H1 (cell line): ENCODE data around the gene NBDY. TPM values are rescaled to one million over a fixed set of nuclear protein-coding genes. Genes with fewer than 3 reads are reported as not detected.

Experiments
- CTCF ChIA-PET: fragments of 300-600 bp; sonication (Branson Sonifier 250); formaldehyde crosslinking; loops from one replicate; lab custom pipeline; 2021; ENCODE audit not compliant: partially characterized antibody; lab: Charles Lee
- POLR2A ChIA-PET: fragments of 300-600 bp; sonication (Branson Sonifier 250); formaldehyde crosslinking; loops from one replicate; lab custom pipeline; 2021; ENCODE audit warnings: inconsistent platforms; ENCODE audit not compliant: partially characterized antibody; lab: Charles Lee
- DNase-seq, 2 experiments: peaks; one replicate each; pipeline versions ENCODE4 v3.0.0 to v3.0.0-alpha.2; 2010 to 2022; ENCODE audit warnings: low spot score in 2 of 2, low read depth in 1 of 2, mixed read lengths in 1 of 2
- FAIRE-seq: peaks from 2 replicates; lab custom pipeline; 2011; peaks lifted over from hg19 to GRCh38; lab: Jason Lieb, UNC
- H2AFZ ChIP-seq: 2 replicates; pipeline ENCODE4 v1.8.1; 2012; ENCODE audit warnings: low read length, inconsistent platforms
- H2AK5ac ChIP-seq: 2 replicates; pipeline ENCODE4 v1.6.1; 2013; ENCODE audit warnings: low read depth, low read length
- H2BK120ac ChIP-seq: replicated peaks from 2 replicates; pipeline ENCODE3; 2013; ENCODE audit warnings: low read depth, low read length, inconsistent platforms
- H2BK12ac ChIP-seq: 2 replicates; pipeline ENCODE4 v1.6.1; 2013; ENCODE audit warnings: low read depth, low read length
- H2BK15ac ChIP-seq: 2 replicates; pipeline ENCODE4 v1.6.1; 2013; ENCODE audit warnings: low read length
- H2BK20ac ChIP-seq: 2 replicates; pipeline ENCODE4 v1.6.1; 2013; ENCODE audit warnings: low read length
- H2BK5ac ChIP-seq: 2 replicates; pipeline ENCODE4 v1.6.1; 2013; ENCODE audit warnings: low read depth, low read length
- H3K14ac ChIP-seq: 2 replicates; pipeline ENCODE4 v1.6.1; 2013; ENCODE audit warnings: inconsistent platforms; ENCODE audit not compliant: insufficient read length
- H3K18ac ChIP-seq: 2 replicates; pipeline ENCODE4 v1.6.1; 2013; ENCODE audit warnings: low read length; ENCODE audit errors: extremely low read depth
- H3K23ac ChIP-seq: 2 replicates; pipeline ENCODE4 v1.6.1; 2013; ENCODE audit warnings: inconsistent platforms; ENCODE audit not compliant: insufficient read length
- H3K23me2 ChIP-seq: 2 replicates; pipeline ENCODE4 v1.6.1; 2013; ENCODE audit warnings: low read depth, low read length
- H3K27ac ChIP-seq: 2 replicates; pipeline ENCODE4 v1.6.1; 2011; ENCODE audit warnings: low read depth, low read length, inconsistent platforms
- H3K27me3 ChIP-seq, 4 experiments: replicated peaks in 1 of 4; 1 replicate in 1 of 4; 2 replicates in 3 of 4; pipeline versions ENCODE4 v1.6.1 to v1.8.1; 2011 to 2013; ENCODE audit warnings: low read length in 3 of 4, mild to moderate bottlenecking in 3 of 4, inconsistent platforms in 2 of 4, mixed read lengths in 2 of 4, moderate library complexity in 1 of 4; ENCODE audit not compliant: control insufficient read depth in 3 of 4, insufficient read depth in 3 of 4; ENCODE audit errors: extremely low read depth in 1 of 4
- H3K36me3 ChIP-seq, 4 experiments: 2 replicates each; pipeline versions ENCODE4 v1.6.1 to v1.8.1; 2011 to 2013; ENCODE audit warnings: mild to moderate bottlenecking in 4 of 4, low read length in 3 of 4, moderate library complexity in 2 of 4, control low read depth in 1 of 4, inconsistent platforms in 1 of 4; ENCODE audit not compliant: insufficient read depth in 4 of 4, control insufficient read depth in 2 of 4
- H3K4ac ChIP-seq: replicated peaks from 2 replicates; pipeline ENCODE3; 2013; ENCODE audit warnings: low read length, low read depth, mixed read lengths, inconsistent platforms; ENCODE audit not compliant: insufficient read length
- H3K4me1 ChIP-seq, 4 experiments: replicated peaks in 1 of 4; 1 replicate in 1 of 4; 2 replicates in 3 of 4; pipeline versions ENCODE4 v1.6.1 to v1.8.1; 2011 to 2013; ENCODE audit warnings: low read length in 3 of 4, inconsistent platforms in 2 of 4, mixed read lengths in 1 of 4; ENCODE audit not compliant: insufficient read depth in 4 of 4, control insufficient read depth in 3 of 4
- H3K4me2 ChIP-seq, 2 experiments: 2 replicates each; pipeline versions ENCODE4 v1.6.1 to v1.8.1; 2011 to 2013; ENCODE audit warnings: low read depth in 2 of 2, low read length in 2 of 2, control low read depth in 1 of 2, inconsistent platforms in 1 of 2, mild to moderate bottlenecking in 1 of 2; ENCODE audit not compliant: insufficient read depth in 1 of 2
- H3K4me3 ChIP-seq, 4 experiments: fragments of 200-600, 300-600 bp in 1 of 4; sonication (generic), shearing (Covaris generic), sonication (Bioruptor Twin) in 1 of 4; 2 replicates each; pipeline versions ENCODE4 v1.5.1 to v1.8.1; 2011 to 2016; ENCODE audit warnings: low read length in 4 of 4, low read depth in 3 of 4, control low read depth in 2 of 4, inconsistent platforms in 2 of 4, mild to moderate bottlenecking in 2 of 4, mixed read lengths in 1 of 4, moderate library complexity in 1 of 4; ENCODE audit not compliant: insufficient read depth in 2 of 4; ENCODE audit errors: extremely low read depth in 1 of 4
- H3K56ac ChIP-seq: replicated peaks from 2 replicates; pipeline ENCODE3; 2013; ENCODE audit warnings: low read depth, mild to moderate bottlenecking, mixed read lengths, low read length, inconsistent platforms; ENCODE audit not compliant: insufficient read length
- H3K79me1 ChIP-seq: 2 replicates; pipeline ENCODE4 v1.6.1; 2013; ENCODE audit warnings: low read depth, low read length, control low read depth
- H3K79me2 ChIP-seq, 2 experiments: 2 replicates each; pipeline versions ENCODE4 v1.6.1 to v1.8.1; 2012 to 2013; ENCODE audit warnings: low read length in 2 of 2, mild to moderate bottlenecking in 2 of 2, inconsistent platforms in 1 of 2; ENCODE audit not compliant: insufficient read depth in 2 of 2, control insufficient read depth in 1 of 2
- H3K9ac ChIP-seq, 4 experiments: replicated peaks in 1 of 4; 1 replicate in 1 of 4; 2 replicates in 3 of 4; pipeline versions ENCODE4 v1.6.1 to v1.8.1; 2011 to 2013; ENCODE audit warnings: low read depth in 3 of 4, low read length in 3 of 4, control low read depth in 2 of 4, mild to moderate bottlenecking in 2 of 4, moderate library complexity in 2 of 4, inconsistent platforms in 1 of 4; ENCODE audit errors: extremely low read depth in 1 of 4
- H3K9me3 ChIP-seq, 2 experiments: 2 replicates each; pipeline versions ENCODE4 v1.6.1 to v1.8.1; 2012 to 2013; ENCODE audit warnings: mild to moderate bottlenecking in 2 of 2, moderate library complexity in 2 of 2, control low read depth in 1 of 2, inconsistent platforms in 1 of 2, low read depth in 1 of 2, low read length in 1 of 2, mixed read lengths in 1 of 2; ENCODE audit not compliant: insufficient read depth in 2 of 2
- H4K20me1 ChIP-seq, 2 experiments: replicated peaks in 1 of 2; 2 replicates each; pipeline versions ENCODE3 to v1.8.1; 2011 to 2013; ENCODE audit warnings: inconsistent platforms in 2 of 2, low read length in 2 of 2, mild to moderate bottlenecking in 1 of 2; ENCODE audit not compliant: insufficient read depth in 2 of 2, control insufficient read depth in 1 of 2
- H4K5ac ChIP-seq: 2 replicates; pipeline ENCODE4 v1.6.1; 2013; ENCODE audit warnings: low read length, low read depth, mixed read lengths, inconsistent platforms; ENCODE audit not compliant: insufficient read length
- H4K8ac ChIP-seq: 2 replicates; pipeline ENCODE4 v1.8.0; 2013; ENCODE audit warnings: mild to moderate bottlenecking, moderate library complexity, low read length, inconsistent platforms; ENCODE audit not compliant: insufficient read depth; ENCODE audit errors: extremely low read depth
- H4K91ac ChIP-seq: replicated peaks from 2 replicates; pipeline ENCODE3; 2013; ENCODE audit warnings: low read length, mixed read lengths, inconsistent platforms; ENCODE audit not compliant: insufficient read length
- CHD1 ChIP-seq: IDR thresholded peaks from 2 replicates; pipeline ENCODE4 v1.6.1; 2012; ENCODE audit warnings: low read depth, low read length, improper control_type of control experiment
- CREB1 ChIP-seq: IDR thresholded peaks from 2 replicates; pipeline ENCODE4 v1.6.1; 2012; ENCODE audit warnings: inconsistent platforms
- CTBP2 ChIP-seq: IDR thresholded peaks from 2 replicates; pipeline ENCODE4 v1.7.0; 2011; ENCODE audit warnings: borderline replicate concordance, mild to moderate bottlenecking, moderate library complexity, mixed read lengths, low read length; ENCODE audit not compliant: insufficient read depth, insufficient read length
- EP300 ChIP-seq, 2 experiments: IDR thresholded peaks; 1 replicate in 1 of 2; 2 replicates in 1 of 2; pipeline ENCODE4 v1.6.1; 2011 to 2012; ENCODE audit warnings: low read depth in 2 of 2, low read length in 2 of 2, mild to moderate bottlenecking in 2 of 2, borderline replicate concordance in 1 of 2, inconsistent platforms in 1 of 2, moderate library complexity in 1 of 2
- FOSL1 ChIP-seq: IDR thresholded peaks from 2 replicates; pipeline ENCODE4 v1.6.1; 2011; ENCODE audit warnings: mild to moderate bottlenecking, low read depth, low read length, moderate library complexity; ENCODE audit not compliant: insufficient read depth
- GABPA ChIP-seq: IDR thresholded peaks from 2 replicates; pipeline ENCODE4 v1.6.1; 2011; ENCODE audit warnings: mild to moderate bottlenecking, low read length, moderate library complexity, borderline replicate concordance; ENCODE audit not compliant: insufficient read depth
- JUN ChIP-seq: IDR thresholded peaks from 2 replicates; pipeline ENCODE4 v1.6.1; 2011; ENCODE audit warnings: low read depth, mild to moderate bottlenecking, improper control_type of control experiment, low read length
- JUND ChIP-seq: IDR thresholded peaks from 2 replicates; pipeline ENCODE4 v1.6.1; 2011; ENCODE audit warnings: mild to moderate bottlenecking, improper control_type of control experiment, low read length
- POLR2AphosphoS5 ChIP-seq: IDR thresholded peaks from 2 replicates; pipeline ENCODE4 v1.6.1; 2011; ENCODE audit warnings: low read depth, low read length
- POU5F1 ChIP-seq: IDR thresholded peaks from 2 replicates; pipeline ENCODE4 v1.6.1; 2011; ENCODE audit warnings: low read depth, mild to moderate bottlenecking, low read length, moderate library complexity
- RAD21 ChIP-seq, 2 experiments: IDR thresholded peaks in 1 of 2; conservative IDR thresholded peaks in 1 of 2; 2 replicates each; pipeline ENCODE4 v1.6.1; 2011; ENCODE audit warnings: low read depth in 2 of 2, low read length in 2 of 2, improper control_type of control experiment in 1 of 2, inconsistent platforms in 1 of 2, mild to moderate bottlenecking in 1 of 2, moderate library complexity in 1 of 2
- RFX5 ChIP-seq: IDR thresholded peaks from 2 replicates; pipeline ENCODE4 v1.6.1; 2011; ENCODE audit warnings: low read depth, low read length, improper control_type of control experiment, borderline replicate concordance
- SP4 ChIP-seq: IDR thresholded peaks from 2 replicates; pipeline ENCODE4 v1.6.1; 2012; ENCODE audit warnings: low read length, inconsistent platforms
- SRF ChIP-seq: IDR thresholded peaks from 2 replicates; pipeline ENCODE4 v1.6.1; 2011; ENCODE audit warnings: mild to moderate bottlenecking, low read depth, low read length, moderate library complexity
- TAF1 ChIP-seq: IDR thresholded peaks from 2 replicates; pipeline ENCODE4 v1.6.1; 2011; ENCODE audit warnings: mild to moderate bottlenecking, low read depth, low read length
- WGBS, 2 experiments: shearing (Covaris generic) in 1 of 2; methylation state at CpG; one replicate each; pipeline versions ENCODE4 v1.1.6 to v1.1.7; 2013 to 2015; ENCODE audit warnings: low lambda C conversion rate in 2 of 2, mixed read lengths in 2 of 2, inconsistent platforms in 1 of 2, low coverage in 1 of 2, missing lambda C conversion rate in 1 of 2; ENCODE audit not compliant: insufficient replicate concordance in 2 of 2, insufficient coverage in 1 of 2, insufficient read length in 1 of 2; ENCODE audit errors: extremely low coverage in 1 of 2, missing lambda C conversion rate in 1 of 2; 5-methylcytosine and 5-hydroxymethylcytosine counted together
- polyA plus RNA-seq, 7 experiments: library from polyadenylated mRNA; depleted of rRNA in 3 of 7; stranded (reverse) in 5 of 7; unstranded in 2 of 7; fragments of >200 nt in 5 of 7; fragments of 200-250 nt in 2 of 7; gene quantifications; 1 replicate in 5 of 7; 2 replicates in 1 of 7; 4 replicates in 1 of 7; pipeline versions ENCODE4 v1.2.1 to v1.2.3, GENCODE V29; 2011 to 2013; ENCODE audit warnings: missing spikeins in 2 of 7, mixed read lengths in 2 of 7
- total RNA-seq: library from RNA; stranded (reverse); fragmentation: NEBNext Ultra II Directional; extraction: Animal tissue kit (Norgen Biotek cat#: 25700); gene quantifications from 2 replicates; pipeline ENCODE4 v1.2.1, GENCODE V29; 2021

The NBDY gene
- total and polyA plus RNA-seq, 2 of the 8 experiments (the other 6 are each of a cell fraction or from before 2014, with no cell fraction given): 42.3 to 57.8 TPM

DNA sequence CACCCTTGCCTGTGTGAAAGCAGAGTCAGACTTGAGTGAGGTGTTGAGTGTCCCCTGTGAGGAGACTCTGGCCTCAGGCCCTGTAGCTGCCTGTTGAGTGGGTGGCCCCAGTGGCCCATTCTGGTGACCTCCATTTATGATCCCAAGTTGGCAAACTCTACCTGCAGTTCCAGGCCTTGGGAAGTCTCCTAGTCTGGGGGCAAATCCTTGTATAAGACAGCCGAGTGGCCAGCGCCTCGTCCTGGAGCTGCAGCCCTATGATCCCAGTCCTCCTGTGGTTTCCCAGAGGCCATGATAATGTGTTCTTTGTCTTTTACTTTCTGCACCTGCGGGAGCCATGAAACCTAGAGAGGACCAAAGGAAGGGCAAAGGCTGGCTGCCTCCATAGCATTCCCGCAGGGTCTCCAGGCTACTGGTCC, 58.7 kb downstream of the NBDY start:
- H3K18ac ChIP-seq: no peak overlapping the region
- CTCF ChIA-PET: interaction anchor here (0.7 kb wide), 1 partner anchor 53 kb away, joined by 3 read pairs; no protein-coding TSS in a partner anchor
- DNase-seq: no peak
- H3K27me3 ChIP-seq: no peaks in the 10 kb centered on the region
- no peak overlapping the region for H3K4me3 ChIP-seq
- H3K27ac ChIP-seq: no peak overlapping the region
- no peak overlapping the region for H2AK5ac ChIP-seq
- no peak overlapping the region for H3K56ac ChIP-seq
- H3K9ac ChIP-seq: no peak overlapping the region
- H3K9me3 ChIP-seq: no peaks in the 10 kb centered on the region
- H2BK120ac ChIP-seq: no peak overlapping the region
- H4K91ac ChIP-seq: no peak overlapping the region
- H2BK15ac ChIP-seq: no peak overlapping the region
- no peak overlapping the region for H3K14ac ChIP-seq
- H3K4ac ChIP-seq: no peak overlapping the region
- no peaks in the 10 kb centered on the region for H3K79me2 ChIP-seq
- H2BK20ac ChIP-seq: no peak overlapping the region
- no peak overlapping the region for H3K4me2 ChIP-seq
- no peak overlapping the region for H2BK5ac ChIP-seq
- 96% methylated on average over 4 of the region's 5 CpGs; no CpG with 5 or more reads in 1 of the 2 experiments for WGBS, 2 experiments
- peaks cover 0 to 1% of the 10 kb centered on the region in 2 experiments for H4K20me1 ChIP-seq
- no peak overlapping the region for H3K23ac ChIP-seq
- H3K4me1 ChIP-seq: no peaks in the 10 kb centered on the region
- H3K23me2 ChIP-seq: no peaks in the 10 kb centered on the region
- peaks cover 0 to 7% (median 3%) of the 10 kb centered on the region in 4 experiments; a peak in 3 of 8 replicates for H3K36me3 ChIP-seq
- H4K5ac ChIP-seq: no peak overlapping the region
- no peak overlapping the region for H2BK12ac ChIP-seq
- no peaks in the 10 kb centered on the region; the same call in 1 of the 2 replicates for H3K79me1 ChIP-seq
- TF ChIP-seq SRF (no peak), RFX5 (no peak), JUN (no peak), FOSL1 (no peak), GABPA (no peak), SP4 (no peak), RAD21 (IDR thresholded peaks at IDR 0.05 in 1 of 2, conservative IDR thresholded peaks at IDR 0.05 in 1 of 2; ENCODE audit: low read depth in 2 of 2, low read length in 2 of 2) (no peak), CHD1 (no peak), EP300 (IDR thresholded peaks at IDR 0.05; ENCODE audit: borderline replicate concordance in 1 of 2, low read depth in 2 of 2, low read length in 2 of 2) (no peak), CREB1 (no peak), CTBP2 (no peak), TAF1 (no peak), POU5F1 (no peak), POLR2AphosphoS5 (no peak), JUND (no peak)
- H4K8ac ChIP-seq: no peak overlapping the region
- POLR2A ChIA-PET: no interaction called here
- FAIRE-seq: no peak
- H2AFZ ChIP-seq: no peak overlapping the region
